Cardiac fibroblast (primary cell): Measurements from ENCODE around the gene FERMT3.

Experiments used
- DNase-seq, 2 donors: peaks; one replicate each; pipeline versions ENCODE4 v3.0.0 to v3.0.0-alpha.2; 2010; ENCODE audit warnings: low read depth in 2 of 2
- H3K4me3 ChIP-seq, 2 donors: replicated peaks in 1 of 2; 1 replicate in 1 of 2; 2 replicates in 1 of 2; pipeline ENCODE4 v1.5.1; 2011; ENCODE audit warnings: low read depth in 2 of 2, low read length in 2 of 2, mild to moderate bottlenecking in 2 of 2, moderate library complexity in 1 of 2
- TF ChIP-seq, protein P1 (sequence below): IDR thresholded peaks from one replicate; pipeline ENCODE4 v1.5.1; 2011; ENCODE audit warnings: low read depth, mild to moderate bottlenecking, low read length, inconsistent platforms

FERMT3 gene

DNA sequence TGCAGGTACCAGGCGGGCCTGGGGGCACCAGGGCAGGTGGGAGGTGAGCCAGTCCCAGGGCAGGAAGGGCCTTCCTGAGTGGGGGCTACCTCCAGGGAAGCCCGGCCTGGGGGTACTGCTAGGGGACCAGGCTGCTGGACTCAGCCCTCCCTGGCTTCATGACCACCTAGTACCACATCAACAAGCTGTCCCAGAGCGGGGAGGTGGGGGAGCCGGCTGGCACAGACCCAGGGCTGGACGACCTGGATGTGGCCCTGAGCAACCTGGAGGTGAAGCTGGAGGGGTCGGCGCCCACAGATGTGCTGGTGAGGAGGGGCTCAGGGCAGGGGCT lies 12.8 kb downstream of the FERMT3 start:
- no peak overlapping the region for H3K4me3 ChIP-seq
- TF ChIP-seq, protein P1, sequence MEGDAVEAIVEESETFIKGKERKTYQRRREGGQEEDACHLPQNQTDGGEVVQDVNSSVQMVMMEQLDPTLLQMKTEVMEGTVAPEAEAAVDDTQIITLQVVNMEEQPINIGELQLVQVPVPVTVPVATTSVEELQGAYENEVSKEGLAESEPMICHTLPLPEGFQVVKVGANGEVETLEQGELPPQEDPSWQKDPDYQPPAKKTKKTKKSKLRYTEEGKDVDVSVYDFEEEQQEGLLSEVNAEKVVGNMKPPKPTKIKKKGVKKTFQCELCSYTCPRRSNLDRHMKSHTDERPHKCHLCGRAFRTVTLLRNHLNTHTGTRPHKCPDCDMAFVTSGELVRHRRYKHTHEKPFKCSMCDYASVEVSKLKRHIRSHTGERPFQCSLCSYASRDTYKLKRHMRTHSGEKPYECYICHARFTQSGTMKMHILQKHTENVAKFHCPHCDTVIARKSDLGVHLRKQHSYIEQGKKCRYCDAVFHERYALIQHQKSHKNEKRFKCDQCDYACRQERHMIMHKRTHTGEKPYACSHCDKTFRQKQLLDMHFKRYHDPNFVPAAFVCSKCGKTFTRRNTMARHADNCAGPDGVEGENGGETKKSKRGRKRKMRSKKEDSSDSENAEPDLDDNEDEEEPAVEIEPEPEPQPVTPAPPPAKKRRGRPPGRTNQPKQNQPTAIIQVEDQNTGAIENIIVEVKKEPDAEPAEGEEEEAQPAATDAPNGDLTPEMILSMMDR: no peak
- DNase-seq: no peak

DNA sequence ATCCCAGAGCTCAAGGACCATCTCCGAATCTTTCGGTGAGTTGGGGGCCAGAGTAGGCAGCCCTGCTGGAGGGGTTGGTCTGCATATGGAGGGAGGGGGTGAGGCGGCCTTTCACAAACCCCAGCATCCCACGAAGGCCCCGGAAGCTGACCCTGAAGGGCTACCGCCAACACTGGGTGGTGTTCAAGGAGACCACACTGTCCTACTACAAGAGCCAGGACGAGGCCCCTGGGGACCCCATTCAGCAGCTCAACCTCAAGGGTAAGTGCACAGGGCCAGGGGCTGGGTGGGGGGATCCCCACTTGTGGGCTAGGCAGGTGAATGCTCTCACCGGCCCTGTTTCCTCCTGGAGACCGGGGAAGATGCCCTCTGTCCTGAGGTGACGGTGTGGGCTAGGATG lies 13.2 kb downstream of the FERMT3 start:
- H3K4me3 ChIP-seq: no peak overlapping the region
- no peak for DNase-seq
- TF ChIP-seq, protein P1: no peak

DNA sequence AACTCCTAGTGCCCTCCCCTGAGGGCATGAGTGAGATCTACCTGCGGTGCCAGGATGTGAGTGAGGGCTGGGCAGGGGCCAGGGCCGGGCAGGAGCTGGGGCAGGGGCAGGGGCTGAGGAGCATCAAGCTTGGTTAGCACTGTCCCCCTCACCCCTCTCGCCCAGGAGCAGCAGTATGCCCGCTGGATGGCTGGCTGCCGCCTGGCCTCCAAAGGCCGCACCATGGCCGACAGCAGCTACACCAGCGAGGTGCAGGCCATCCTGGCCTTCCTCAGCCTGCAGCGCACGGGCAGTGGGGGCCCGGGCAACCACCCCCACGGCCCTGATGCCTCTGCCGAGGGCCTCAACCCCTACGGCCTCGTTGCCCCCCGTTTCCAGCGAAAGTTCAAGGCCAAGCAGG lies 13.8 kb downstream of the FERMT3 start:
- no peak overlapping the region for H3K4me3 ChIP-seq
- DNase-seq: no peak
- TF ChIP-seq, protein P1: no peak

DNA sequence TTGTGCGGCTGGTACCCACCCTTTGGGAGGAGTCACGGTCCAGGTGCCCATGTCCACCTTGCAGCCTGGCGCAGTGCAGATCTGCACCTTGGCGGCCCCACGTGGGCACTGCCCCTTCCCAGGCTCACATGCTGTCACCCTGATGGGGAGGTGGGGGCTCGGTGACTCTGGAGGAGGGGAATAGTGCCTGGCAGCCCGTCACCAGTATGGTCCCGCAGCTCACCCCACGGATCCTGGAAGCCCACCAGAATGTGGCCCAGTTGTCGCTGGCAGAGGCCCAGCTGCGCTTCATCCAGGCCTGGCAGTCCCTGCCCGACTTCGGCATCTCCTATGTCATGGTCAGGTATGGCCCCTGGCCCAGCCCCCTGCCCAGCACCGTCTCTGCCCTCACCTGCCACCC lies 14.3 kb downstream of the FERMT3 start:
- H3K4me3 ChIP-seq: no peak overlapping the region
- no peak for DNase-seq
- TF ChIP-seq, protein P1: no peak

DNA sequence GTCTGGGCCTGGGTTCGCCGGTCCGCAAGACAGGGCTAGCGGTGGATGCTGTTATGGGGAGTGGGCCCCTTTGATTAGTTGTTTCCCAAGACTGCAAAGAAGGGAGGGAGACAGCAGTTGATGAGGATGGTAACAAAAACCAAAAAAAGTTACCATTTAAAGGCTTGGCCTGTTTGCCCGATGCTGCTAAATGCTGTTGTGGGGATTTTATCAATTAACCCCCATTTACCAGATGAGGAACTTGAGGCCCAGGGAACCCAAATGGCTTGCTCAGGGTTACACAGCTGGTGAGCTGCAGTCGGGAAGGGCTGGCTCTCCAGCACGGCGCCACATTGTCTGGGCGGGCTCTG lies 16.1 kb downstream of the FERMT3 start:
- no peak overlapping the region for H3K4me3 ChIP-seq
- TF ChIP-seq, protein P1: no peak
- no peak for DNase-seq

DNA sequence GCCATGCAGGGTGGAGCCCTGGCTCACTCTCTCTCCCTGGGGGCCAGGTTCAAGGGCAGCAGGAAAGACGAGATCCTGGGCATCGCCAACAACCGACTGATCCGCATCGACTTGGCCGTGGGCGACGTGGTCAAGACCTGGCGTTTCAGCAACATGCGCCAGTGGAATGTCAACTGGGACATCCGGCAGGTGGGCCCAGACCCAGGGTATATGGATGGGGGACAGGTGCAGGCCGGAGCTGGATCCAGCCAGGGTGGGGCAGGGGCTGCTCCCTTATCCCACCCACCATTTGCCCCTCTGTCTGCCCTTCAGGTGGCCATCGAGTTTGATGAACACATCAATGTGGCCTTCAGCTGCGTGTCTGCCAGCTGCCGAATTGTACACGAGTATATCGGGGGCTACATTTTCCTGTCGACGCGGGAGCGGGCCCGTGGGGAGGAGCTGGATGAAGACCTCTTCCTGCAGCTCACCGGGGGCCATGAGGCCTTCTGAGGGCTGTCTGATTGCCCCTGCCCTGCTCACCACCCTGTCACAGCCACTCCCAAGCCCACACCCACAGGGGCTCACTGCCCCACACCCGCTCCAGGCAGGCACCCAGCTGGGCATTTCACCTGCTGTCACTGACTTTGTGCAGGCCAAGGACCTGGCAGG lies 16.6 kb downstream of the FERMT3 start:
- no peak for DNase-seq
- H3K4me3 ChIP-seq: no peak overlapping the region
- TF ChIP-seq, protein P1: no peak

DNA sequence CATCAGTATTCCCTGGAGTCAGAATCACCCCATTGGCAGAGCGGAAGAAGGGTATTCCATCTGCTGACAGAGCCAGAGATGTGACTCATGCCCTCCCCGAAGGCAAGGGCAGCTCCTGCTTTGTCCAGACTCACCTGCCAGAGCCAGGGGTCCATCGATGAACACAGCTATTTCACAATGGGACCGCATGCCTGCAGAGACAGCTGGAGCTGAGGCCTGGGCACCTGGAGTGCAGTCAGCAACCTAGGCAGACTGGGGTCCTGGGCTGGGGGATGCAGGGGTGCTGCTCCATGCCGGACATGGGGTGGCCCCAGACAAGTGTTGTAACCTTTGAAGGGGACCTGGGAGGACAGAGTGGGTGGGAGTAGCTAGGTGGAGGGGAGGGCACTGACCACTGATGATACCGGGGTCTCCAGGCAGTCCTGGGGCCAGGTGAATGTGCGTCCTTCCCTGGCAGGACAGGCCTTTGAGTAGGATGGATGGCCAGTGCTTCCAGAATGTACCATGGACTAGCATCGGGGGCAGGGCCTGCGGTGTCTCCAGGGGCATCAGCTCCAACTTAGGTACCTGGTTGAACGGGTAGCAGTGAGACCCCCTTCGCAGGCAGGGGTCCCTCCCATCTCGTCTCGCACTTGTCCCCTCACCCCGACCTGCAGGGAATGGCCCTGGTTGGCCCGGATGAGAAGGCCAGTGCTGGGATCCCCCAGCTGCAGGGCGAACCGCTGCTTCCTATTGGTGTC lies 17.8 kb downstream of the FERMT3 start:
- no peak overlapping the region for H3K4me3 ChIP-seq
- TF ChIP-seq, protein P1: no peak
- peak in 1 of 2 donors; percentile 51 for DNase-seq
